Measurements from ENCODE around the gene DDX24.
A peak's percentile ranks its signal among the peaks of the same experiment; 100 is the strongest.

Gene DDX24

GRCh38 chr14:94003397-94003796, 77.6 kb downstream of the DDX24 start:
- DNase-seq (ENCODE audit: low spot score), result no peak
- in situ Hi-C loops (cut with MboI; ENCODE audit: low sequenced_read_pairs, unreplicated experiment), result no loop called here
- TF ChIP-seq CTCF (IDR thresholded peaks at IDR 0.05; ENCODE audit: borderline replicate concordance, control extremely low read depth, extremely low read depth, insufficient read depth, missing control alignments), result no peak

- peak; percentile 83 for DNase-seq (ENCODE audit: low spot score)
- peak; percentile 96 for TF ChIP-seq CTCF (IDR thresholded peaks at IDR 0.05; ENCODE audit: borderline replicate concordance, control extremely low read depth, extremely low read depth, insufficient read depth, missing control alignments)
- in situ Hi-C loops (cut with MboI; ENCODE audit: low sequenced_read_pairs, unreplicated experiment), result no loop called here
Measured at GRCh38 chr14:94001501-94002396, 79.3 kb downstream of the DDX24 start.

GRCh38 chr14:94001016-94001415, 80.0 kb downstream of the DDX24 start:
- in situ Hi-C loops (cut with MboI; ENCODE audit: low sequenced_read_pairs, unreplicated experiment), result no loop called here
- DNase-seq (ENCODE audit: low spot score), result no peak
- no peak for TF ChIP-seq CTCF (IDR thresholded peaks at IDR 0.05; ENCODE audit: borderline replicate concordance, control extremely low read depth, extremely low read depth, insufficient read depth, missing control alignments)

- no peak for TF ChIP-seq CTCF (IDR thresholded peaks at IDR 0.05; ENCODE audit: borderline replicate concordance, control extremely low read depth, extremely low read depth, insufficient read depth, missing control alignments)
- in situ Hi-C loops (cut with MboI; ENCODE audit: low sequenced_read_pairs, unreplicated experiment), result no loop called here
- DNase-seq (ENCODE audit: low spot score), result no peak
Measured at GRCh38 chr14:94000267-94000666, 80.7 kb downstream of the DDX24 start.

- no peak for TF ChIP-seq CTCF (IDR thresholded peaks at IDR 0.05; ENCODE audit: borderline replicate concordance, control extremely low read depth, extremely low read depth, insufficient read depth, missing control alignments)
- in situ Hi-C loops (cut with MboI; ENCODE audit: low sequenced_read_pairs, unreplicated experiment), result loop anchor here (25.0 kb wide), 1 partner anchor 1138 kb away; no protein-coding TSS in a partner anchor
- DNase-seq (ENCODE audit: low spot score), result no peak
Measured at GRCh38 chr14:93999573-93999972, 81.4 kb downstream of the DDX24 start.

- in situ Hi-C loops (cut with MboI; ENCODE audit: low sequenced_read_pairs, unreplicated experiment), result loop anchor here (25.0 kb wide), 1 partner anchor 1138 kb away; no protein-coding TSS in a partner anchor
- no peak for TF ChIP-seq CTCF (IDR thresholded peaks at IDR 0.05; ENCODE audit: borderline replicate concordance, control extremely low read depth, extremely low read depth, insufficient read depth, missing control alignments)
- no peak for DNase-seq (ENCODE audit: low spot score)
Measured at GRCh38 chr14:93998871-93999403, 82.1 kb downstream of the DDX24 start.
